ENCODE results near the gene MAFB. TPM values are rescaled to one million over a fixed set of nuclear protein-coding genes. Genes with fewer than 3 reads are reported as not detected.
A peak's percentile ranks its signal among the peaks of the same experiment; 100 is the strongest.

Gene MAFB
- total RNA-seq, 1 donor from 2014 or later: 12.9 TPM

DNA sequence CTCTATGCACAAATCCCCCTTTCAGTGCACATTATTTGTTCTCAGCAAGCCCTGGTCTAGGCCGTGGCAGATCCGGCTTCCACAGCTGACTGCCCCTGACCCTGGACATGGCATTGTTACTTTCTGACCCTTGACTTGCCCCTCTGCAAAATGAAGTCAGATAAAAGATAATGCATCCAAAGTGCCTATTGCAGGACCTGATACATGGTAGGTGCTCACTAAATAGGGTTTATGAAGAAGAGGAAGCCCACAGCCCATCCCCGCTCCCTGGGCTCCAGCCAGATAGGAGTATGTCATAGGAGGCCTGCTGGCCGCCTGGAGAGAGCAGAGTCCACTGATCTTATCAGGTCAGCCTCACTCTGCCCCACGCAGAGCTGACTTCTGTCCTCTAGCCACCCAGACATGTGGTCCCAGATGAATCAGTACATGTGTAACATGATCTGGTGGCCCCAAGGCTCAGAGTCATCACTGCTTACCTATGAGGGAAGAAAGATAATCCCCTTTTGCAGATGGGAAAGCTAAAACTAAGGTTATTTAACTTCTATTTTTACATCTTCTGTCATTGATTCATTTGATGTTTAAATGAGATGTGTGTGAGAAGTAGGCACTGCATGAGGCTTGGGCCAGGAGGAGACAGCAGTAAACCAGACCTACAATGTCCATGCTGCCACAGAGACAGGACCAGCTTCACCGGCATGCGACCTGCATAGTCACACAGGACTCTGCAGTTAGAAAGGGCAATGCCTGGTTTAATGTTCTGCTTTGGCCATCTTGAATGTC, 20.4 kb downstream of the MAFB start:
- DNase-seq (no peak), ATAC-seq (no peak)
- intact Hi-C loops (cut with micrococcal nuclease): no loop called here

DNA sequence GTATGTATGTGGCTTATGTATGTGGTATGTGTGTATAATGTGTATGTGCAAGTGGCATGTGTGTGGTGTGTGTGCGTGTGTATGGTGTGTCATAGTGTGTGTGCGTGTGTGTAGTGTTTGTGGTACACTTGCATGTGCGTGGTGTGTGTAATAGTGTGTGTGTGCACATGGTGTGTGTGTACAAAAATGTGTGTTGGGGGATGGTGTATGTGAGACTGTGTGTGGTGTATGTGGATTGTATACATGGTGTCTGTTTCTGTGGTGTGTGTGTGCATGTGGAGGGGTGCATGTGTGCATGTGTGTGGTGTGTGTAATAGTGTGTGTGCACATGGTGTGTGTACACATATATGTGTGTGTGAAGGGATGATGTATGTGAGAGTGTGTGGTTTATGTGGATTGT, 21.5 kb downstream of the MAFB start:
- intact Hi-C loops (cut with micrococcal nuclease): no loop called here
- DNase-seq: no peak

DNA sequence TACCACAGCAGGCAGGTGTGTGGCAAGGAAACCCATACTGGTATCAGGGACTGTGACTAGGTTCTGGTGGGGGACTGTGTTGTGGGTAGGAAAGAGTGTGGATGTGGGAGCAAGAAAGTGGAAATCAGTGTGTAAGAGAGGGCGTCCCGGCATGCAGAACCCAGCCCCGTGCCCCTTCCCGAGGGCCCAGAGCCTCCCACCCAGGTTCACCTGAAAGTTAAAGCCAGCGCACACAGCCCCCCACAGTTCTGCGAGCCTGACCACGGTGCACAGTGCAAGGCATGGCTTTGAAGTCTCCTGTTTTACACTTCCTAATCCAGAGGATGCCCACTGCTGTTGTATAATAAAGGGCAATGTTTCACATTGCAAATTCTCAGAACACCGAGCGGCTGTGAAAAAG, 22.7 kb downstream of the MAFB start:
- intact Hi-C loops (cut with micrococcal nuclease): no loop called here
- no peak for ATAC-seq
- no peak for DNase-seq

More for the DNA sequence above, 21.5 kb downstream of the MAFB start:
- no peak for ATAC-seq

DNA sequence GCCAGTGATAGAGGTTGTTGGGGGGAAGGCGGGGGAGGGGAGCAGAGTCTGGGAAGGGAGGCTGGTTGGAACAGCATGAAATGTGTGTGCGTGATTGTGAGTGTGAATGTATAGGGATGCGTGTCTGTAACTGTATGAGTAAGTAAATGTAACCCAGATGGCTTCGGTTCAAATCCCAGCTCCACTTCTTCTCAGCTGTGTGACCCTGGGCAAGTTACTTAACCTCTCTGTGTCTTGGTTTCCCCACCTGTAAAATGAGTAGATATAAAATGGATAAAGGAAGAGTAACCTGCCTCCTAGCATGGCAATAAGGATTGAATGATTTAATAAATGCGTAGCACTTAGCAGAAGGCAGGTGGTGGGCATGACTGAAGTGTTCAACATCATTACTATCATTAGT, 24.1 kb downstream of the MAFB start:
- DNase-seq (no peak), ATAC-seq (no peak)
- intact Hi-C loops (cut with micrococcal nuclease): no loop called here

DNA sequence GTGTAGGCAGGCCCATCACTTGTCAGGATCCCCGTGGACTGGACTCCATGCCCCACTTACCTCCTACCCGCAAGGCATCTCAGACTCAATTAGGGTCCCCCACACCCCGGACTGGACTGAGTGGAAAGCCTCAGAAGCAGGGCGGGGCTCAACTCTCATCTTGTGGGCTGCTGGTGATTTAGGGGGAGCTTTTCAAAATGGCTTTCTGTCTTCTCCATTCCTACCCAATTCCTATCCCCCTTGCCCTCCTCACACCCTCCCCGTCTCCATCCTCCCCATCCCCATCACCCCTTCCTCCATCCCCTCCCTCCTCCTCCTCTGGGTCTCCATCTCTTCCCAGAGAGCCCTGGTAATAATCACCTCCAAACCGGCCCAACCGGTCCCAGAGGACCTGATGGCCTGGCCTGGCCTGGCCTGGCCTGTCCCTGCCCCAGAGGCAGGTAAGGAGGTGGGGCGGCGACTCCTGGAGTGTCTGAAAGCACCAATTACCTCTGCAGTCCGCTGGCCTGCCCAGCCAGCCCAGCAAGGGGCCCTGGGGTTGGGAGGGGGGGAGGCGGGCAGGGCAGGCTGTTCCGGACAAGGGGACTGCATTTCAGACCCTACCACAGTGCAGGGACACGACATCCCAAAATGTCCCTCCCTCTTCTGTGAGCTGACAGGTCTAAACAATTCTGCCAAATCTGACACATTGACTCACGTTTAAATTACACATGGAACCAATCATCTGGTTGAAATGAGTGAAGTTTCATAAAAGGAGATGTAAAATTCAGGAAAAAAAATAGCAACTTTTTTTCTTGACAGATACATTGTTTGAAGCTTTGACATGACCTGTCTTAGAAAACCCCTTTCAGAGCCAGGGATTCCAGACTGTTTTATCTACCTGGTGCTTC, 24.8 kb downstream of the MAFB start:
- intact Hi-C loops (cut with micrococcal nuclease): no loop called here
- no peak for DNase-seq
- ATAC-seq: no peak

DNA sequence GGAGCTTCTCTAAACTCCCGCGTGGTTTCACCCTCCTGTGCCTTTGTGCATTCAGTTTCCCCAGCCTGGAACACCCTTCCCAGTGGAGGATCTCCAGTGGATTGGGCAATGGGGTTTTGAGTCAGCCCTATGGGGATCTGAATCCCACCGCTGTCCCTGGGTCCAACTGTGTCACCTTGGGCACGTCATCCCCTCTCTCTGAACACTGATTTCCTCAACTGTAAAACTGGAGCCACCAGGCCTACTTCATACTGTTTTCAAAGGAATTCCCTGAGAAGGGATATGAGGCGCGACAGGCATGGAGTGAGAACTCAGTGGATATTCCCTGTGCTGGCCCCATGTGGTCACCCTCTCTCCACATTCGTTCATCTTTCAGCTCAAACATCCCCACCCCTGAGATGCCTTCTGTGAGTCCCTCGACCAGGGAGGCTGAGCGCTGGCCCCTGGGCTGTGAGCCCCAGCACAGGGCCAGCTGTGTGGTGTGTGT, 25.7 kb downstream of the MAFB start:
- intact Hi-C loops (cut with micrococcal nuclease): no loop called here
- no peak for DNase-seq
- no peak for ATAC-seq

DNA sequence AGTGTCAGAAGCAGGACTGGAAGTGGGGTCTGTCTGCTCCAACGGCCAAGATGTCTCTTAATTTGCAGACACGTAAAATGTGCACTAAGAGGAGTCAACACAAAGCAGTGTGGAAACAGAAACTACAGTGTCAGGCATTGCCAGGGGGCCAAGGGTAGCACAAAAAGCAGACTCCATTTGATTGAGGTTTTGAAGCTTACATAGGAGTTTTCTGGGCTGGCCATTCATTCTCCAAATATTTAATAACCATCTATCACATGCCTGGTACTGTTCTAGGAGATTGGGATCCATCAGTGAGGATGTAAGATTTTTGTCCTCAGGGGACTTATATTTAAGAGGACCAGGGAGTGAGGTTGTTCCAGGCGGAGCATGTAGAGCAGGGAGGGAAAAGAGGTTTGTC, 29.5 kb downstream of the MAFB start:
- ATAC-seq: no peak
- intact Hi-C loops (cut with micrococcal nuclease): no loop called here
- no peak for DNase-seq

DNA sequence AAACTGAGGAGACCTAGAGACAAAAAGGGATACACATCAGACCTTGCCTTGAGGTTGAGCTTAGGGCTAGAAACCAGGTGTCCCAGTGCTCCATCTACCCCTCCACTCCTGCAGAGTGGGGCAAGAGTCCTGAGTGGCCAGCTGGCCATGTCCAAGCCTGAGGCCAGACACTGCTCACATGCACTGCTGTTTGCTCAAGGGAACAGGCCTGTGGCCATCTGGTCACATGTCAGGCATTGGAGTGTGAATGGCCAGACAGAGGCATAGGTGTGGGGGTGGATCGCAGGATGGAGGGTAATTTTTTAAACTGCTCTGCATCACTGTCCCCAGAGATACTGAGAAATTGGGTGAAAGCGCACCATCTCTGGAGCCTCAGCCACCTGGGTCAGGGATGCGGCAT, 30.5 kb downstream of the MAFB start:
- ATAC-seq (no peak), DNase-seq (no peak)
- intact Hi-C loops (cut with micrococcal nuclease): no loop called here

DNA sequence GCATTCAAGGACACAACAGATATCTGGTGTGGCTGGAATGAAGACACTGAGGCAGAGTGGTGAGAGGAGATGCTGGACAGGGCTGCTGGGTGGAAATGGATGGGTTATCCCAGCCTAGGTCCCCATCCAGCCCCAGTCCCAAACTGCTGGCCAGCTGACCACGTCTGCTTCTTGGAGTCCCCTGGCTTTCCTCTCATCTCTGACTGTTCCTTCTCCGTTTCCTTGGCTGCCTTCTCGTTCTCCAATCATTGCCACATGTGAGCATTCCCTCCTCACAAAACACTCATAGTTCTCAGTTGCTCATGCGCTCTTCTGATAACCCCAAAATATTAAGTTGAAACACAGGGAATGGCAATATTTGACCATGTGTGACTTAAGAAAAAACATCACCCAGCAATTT, 31.5 kb downstream of the MAFB start:
- intact Hi-C loops (cut with micrococcal nuclease): no loop called here
- DNase-seq: peak; percentile 62
- peak; percentile 80 for ATAC-seq

DNA sequence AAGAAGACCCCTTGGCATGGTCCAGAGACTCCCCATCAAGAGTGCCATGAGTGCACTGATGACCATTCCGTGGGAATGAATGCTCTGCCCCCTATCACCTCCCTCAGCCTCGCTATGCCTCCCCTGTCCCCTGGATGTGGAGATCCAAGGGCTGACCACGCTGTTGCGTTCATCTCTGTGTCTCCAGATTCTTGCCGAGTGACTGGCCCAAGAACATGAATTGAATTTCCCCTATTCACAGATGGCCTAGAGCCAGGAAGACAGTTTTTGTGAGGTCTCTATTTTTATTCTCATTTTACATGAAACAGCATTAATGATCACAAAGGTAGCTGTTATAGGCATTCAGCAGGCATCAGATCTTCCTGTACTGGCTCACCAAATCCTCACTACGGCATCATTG, 33.6 kb downstream of the MAFB start:
- ATAC-seq (no peak), DNase-seq (no peak)
- intact Hi-C loops (cut with micrococcal nuclease): no loop called here

DNA sequence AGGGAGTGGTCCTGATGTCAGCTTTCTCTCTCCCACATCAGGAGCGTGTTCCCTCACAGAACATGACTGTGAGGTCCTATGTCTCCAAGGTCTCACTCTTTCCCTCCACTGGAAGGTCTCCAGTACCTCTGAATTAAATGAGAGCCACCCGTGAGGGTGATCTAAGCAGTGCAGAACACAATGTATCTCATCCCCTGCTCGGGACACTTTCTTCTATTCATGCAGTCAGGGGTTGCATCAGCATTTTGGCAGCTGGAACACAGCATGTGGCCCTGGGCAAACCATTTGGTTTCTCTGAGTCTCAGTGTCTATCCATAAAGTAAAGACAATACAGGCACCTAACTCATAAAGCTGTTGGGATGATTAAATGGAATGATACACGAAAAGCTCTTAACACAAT, 34.2 kb downstream of the MAFB start:
- intact Hi-C loops (cut with micrococcal nuclease): no loop called here
- peak; percentile 89 for ATAC-seq
- peak; percentile 50 for DNase-seq

DNA sequence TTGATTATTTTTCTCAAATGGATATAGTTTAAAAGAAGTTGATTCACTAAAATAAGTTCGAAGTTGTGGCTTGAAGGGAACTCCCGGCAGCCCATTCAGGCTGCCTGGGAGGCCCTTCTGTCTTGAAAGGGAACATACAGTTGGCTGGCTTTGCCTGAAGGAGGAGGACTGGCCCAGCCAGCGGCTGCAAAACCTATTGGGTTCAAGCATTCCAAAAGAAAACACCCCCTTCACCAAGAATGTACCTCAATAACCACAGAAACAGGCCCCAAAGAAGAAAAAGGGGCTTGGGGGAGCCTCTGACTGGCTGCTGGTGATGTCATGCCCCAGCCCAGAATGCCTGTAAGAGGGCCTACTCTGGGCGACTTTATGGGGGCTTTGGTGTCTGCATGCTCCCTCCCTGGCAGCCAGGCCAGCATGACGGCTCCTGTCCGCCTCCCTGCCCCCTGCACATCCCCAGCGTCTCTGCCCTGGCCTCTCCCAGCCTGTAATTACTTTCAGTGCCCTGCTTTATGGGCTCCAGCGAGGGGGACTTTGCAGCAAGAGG, 36.5 kb downstream of the MAFB start:
- ATAC-seq (no peak), DNase-seq (no peak)
- intact Hi-C loops (cut with micrococcal nuclease): no loop called here

DNA sequence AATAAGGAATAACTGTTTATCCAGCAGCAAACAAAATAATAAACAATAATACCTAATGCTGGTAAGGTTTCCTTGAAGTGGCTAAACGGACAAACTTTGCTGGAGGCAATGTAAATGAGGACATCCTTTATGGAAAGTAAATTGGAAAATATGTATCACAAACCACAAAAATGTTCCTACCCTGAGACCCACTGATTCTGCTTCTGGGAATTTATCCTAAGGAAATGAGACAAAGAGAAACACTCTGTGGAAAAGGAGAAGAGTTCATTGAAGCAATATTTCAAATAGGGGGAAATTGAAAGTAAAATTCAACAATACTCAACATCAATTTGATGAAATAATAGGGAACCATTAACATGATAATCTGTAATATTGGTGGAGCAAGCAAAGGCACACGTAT, 37.9 kb downstream of the MAFB start:
- DNase-seq (no peak), ATAC-seq (no peak)
- intact Hi-C loops (cut with micrococcal nuclease): no loop called here

DNA sequence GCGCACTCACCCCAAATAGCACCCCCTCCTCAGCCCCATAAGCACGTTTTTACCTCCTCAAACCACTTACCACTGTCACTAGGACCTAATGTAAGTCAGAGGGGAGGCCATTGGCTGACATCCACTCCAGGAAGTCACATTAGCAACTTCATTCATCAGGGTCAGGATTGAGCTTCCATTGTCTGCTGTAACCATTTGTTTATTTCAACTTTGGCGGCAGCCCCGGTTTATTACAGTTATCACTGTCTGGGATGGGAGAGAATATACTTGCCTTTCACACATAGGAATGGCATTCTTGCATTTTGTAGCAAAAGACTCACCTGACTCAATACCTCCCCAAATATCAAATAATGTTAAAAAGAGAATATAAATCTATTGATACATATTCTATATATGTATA, 38.3 kb downstream of the MAFB start:
- ATAC-seq (no peak), DNase-seq (no peak)
- intact Hi-C loops (cut with micrococcal nuclease): no loop called here

DNA sequence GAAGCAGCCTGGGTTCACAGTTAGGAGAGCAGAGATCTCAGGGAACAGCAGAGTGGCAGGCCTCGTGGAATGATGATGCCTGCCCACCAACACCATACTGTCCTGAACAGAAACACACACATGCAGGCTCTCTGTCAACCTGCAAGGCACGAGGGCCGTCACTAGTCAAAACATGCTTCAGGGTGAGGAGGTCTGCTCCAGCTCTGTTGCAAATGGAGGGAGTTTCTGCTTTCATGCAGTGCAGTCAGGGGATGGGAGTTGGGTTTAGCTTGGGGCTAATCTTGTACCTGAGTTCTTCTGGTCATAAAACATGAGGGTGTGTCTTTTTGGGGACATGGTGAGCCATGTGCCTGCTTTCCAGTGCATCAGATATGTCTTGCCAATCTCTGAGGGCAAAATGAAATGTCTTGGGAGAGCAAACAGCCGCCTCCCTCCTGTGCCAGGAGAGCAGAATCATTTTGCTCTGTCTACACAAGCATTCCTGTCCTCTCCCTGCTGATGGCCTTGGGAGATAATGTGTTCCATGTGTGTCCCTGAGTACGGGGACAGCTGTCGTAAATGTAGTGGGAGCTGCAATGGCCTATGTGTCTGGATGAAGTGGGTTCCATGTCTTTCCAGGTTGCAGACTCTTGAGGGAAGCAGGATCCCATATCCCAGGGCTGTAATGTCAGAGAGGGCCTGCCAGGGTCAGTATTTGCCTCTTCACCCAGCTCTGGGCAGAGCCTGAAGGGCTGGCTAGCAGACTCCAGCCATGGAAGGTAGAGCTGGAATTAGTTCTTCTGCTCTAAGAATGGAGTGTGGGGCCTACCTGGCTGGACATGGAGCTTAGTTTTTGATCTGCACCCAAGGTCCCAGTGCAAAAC, 40.6 kb downstream of the MAFB start:
- intact Hi-C loops (cut with micrococcal nuclease): no loop called here
- no peak for DNase-seq
- ATAC-seq: no peak

DNA sequence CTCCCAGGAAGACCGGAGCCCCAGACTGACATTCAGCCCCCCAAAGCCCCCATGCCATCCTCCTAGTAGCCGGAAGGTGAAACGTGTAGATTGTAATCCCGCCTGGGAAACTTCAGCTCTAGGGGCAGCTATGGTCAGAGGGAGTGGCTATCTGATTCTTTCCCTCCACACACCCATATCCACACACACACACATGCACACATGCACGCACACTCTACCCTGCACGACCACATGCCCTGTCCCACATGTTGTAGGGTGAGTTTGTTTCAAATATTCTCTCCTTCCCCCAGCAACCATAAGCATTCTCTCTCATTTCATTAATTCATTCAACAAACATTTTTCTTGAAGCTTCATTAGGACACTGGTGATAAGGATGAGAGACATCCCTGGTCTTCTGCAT, 42.2 kb downstream of the MAFB start:
- intact Hi-C loops (cut with micrococcal nuclease): no loop called here
- no peak for DNase-seq

DNA sequence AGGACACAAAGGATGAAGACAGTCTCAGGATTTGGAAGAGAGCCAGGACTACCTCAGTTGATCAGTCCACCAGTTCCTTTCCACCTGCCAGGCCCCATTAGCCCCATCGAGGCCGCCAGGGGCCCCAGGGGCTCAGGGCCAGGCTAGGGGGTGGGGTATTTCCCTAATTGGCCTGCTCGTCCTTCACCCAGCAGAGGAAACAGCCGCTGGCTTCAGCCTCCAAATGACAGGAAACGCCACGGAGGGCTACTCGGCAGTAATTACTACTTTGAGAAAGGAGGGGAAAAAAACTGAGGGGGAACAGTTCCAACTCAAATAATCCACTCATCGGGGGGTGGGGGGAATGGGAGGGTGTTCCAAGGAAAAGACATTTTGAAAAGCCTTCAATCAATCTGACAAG, 42.7 kb downstream of the MAFB start:
- intact Hi-C loops (cut with micrococcal nuclease): no loop called here
- ATAC-seq (no peak), DNase-seq (no peak)

More for the DNA sequence above, 42.2 kb downstream of the MAFB start:
- no peak for ATAC-seq

DNA sequence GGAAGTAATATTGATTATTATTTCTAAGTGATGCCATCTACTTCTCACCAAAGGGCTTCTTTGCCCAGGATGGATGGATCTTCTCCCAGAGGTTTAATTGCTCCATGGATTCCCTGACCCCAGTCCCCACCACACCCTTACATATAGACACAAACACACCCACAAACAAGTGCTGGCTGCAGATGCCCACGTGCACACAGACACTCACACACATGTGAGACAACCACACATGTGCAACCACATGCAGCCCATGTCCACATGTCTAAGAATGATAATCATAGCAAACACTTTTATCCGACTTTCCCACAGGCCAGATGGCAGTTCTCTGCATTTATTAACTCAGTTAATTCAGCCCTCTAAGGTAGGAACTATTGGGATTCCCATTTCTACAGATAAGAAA, 44.2 kb downstream of the MAFB start:
- ATAC-seq (no peak), DNase-seq (no peak)
- intact Hi-C loops (cut with micrococcal nuclease): no loop called here

DNA sequence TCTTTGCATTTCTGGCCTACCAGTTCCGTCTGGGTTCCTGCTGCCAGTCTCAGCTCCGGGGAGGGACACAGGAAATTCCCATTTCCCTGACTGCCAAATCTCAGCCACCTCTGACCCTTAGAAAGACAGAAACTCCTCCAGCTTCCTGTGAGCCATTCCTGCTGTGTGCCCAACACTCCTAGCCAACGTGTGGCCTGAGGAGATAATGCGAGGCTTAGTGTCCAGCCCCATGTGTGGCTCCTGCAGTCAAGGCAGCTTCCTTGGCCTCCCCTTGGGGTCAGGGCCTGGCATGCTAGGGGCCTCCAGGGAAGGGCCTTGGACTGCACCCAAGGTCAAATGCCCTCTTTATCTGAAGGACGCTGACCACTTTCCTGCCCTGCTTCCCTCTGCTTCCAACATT, 45.1 kb downstream of the MAFB start:
- intact Hi-C loops (cut with micrococcal nuclease): no loop called here
- no peak for DNase-seq
- ATAC-seq: no peak
